Progenitor cell of endocrine pancreas (in vitro differentiated cells): ENCODE results near the gene TMC4. TPM values are rescaled to one million over a fixed set of nuclear protein-coding genes. Genes with fewer than 3 reads are reported as not detected.
"Not testable (repeated sequence)": the region's sequence is repeated elsewhere in the genome, so short reads cannot be mapped to it uniquely, and the experiment has no call there.

Experiments
- DNase-seq: peaks from one replicate; pipeline ENCODE4 v3.0.0; 2021; ENCODE audit warnings: low spot score; ENCODE audit not compliant: unreplicated experiment
- H3K27ac Mint-ChIP-seq: 2 replicates; pipeline ENCODE4 v1.8.0; 2021; ENCODE audit warnings: mild to moderate bottlenecking, moderate library complexity, mixed read lengths
- H3K27me3 Mint-ChIP-seq: 2 replicates; pipeline ENCODE4 v1.8.0; 2021; ENCODE audit warnings: mixed read lengths
- H3K36me3 Mint-ChIP-seq: 2 replicates; pipeline ENCODE4 v1.8.0; 2022; ENCODE audit warnings: mixed read lengths; ENCODE audit not compliant: insufficient read depth
- H3K4me1 Mint-ChIP-seq: 2 replicates; pipeline ENCODE4 v1.8.0; 2021; ENCODE audit warnings: low read depth, mixed read lengths
- H3K4me3 Mint-ChIP-seq: 2 replicates; pipeline ENCODE4 v1.8.0; 2021; ENCODE audit warnings: low read depth, mild to moderate bottlenecking, moderate library complexity, mixed read lengths
- H3K9me3 Mint-ChIP-seq: 2 replicates; pipeline ENCODE4 v1.8.0; 2021; ENCODE audit warnings: low read depth, mixed read lengths
- CTCF ChIP-seq: fragments of 200-600 bp; sonication (generic); IDR thresholded peaks from one replicate; pipeline ENCODE4 v1.5.0; 2021; ENCODE audit warnings: antibody characterized with exemption, mild to moderate bottlenecking; ENCODE audit not compliant: unreplicated experiment
- total RNA-seq: library from RNA; stranded (reverse); gene quantifications from 2 replicates; pipeline ENCODE4 v1.2.1, GENCODE V29; 2021

TMC4 gene
- total RNA-seq, 1 donor from 2014 or later, result 125 TPM

- peaks cover 2% of the 10 kb centered on the region for H3K4me1 Mint-ChIP-seq
- no peak for DNase-seq
- H3K4me3 Mint-ChIP-seq, result no peak overlapping the region
- H3K9me3 Mint-ChIP-seq, result no peaks in the 10 kb centered on the region
- no peaks in the 10 kb centered on the region for H3K27me3 Mint-ChIP-seq
- H3K36me3 Mint-ChIP-seq, result peaks cover 12% of the 10 kb centered on the region
- TF ChIP-seq CTCF, result no peak
- no peak overlapping the region for H3K27ac Mint-ChIP-seq
Observed at GRCh38 chr19:54178581-54179261, 5.8 kb upstream of the TMC4 start.

- Mint-ChIP-seq H3K4me3 (no peak overlapping the region), H3K4me1 (peaks cover 11% of the 10 kb centered on the region), H3K9me3 (no peaks in the 10 kb centered on the region), H3K36me3 (peaks cover 12% of the 10 kb centered on the region), H3K27ac (peak overlapping the region; percentile 64), H3K27me3 (no peaks in the 10 kb centered on the region)
- DNase-seq, result no peak
- TF ChIP-seq CTCF, result no peak
Observed at GRCh38 chr19:54173951-54174834, 1.2 kb upstream of the TMC4 start.

- TF ChIP-seq CTCF, result no peak
- Mint-ChIP-seq H3K4me1 (peaks cover 11% of the 10 kb centered on the region), H3K36me3 (peaks cover 8% of the 10 kb centered on the region), H3K27ac (peak overlapping the region; percentile 97), H3K9me3 (no peaks in the 10 kb centered on the region), H3K27me3 (no peaks in the 10 kb centered on the region), H3K4me3 (peak overlapping the region; percentile 94)
- DNase-seq, result no peak
Observed at GRCh38 chr19:54173359-54173699, 369 bp upstream of the TMC4 start.

GRCh38 chr19:54171736-54172431 lies 1.1 kb downstream of the TMC4 start:
- Mint-ChIP-seq H3K27ac (peak overlapping the region; percentile 73), H3K4me3 (peak overlapping the region; percentile 65)

GRCh38 chr19:54169149-54169740 lies 3.7 kb downstream of the TMC4 start:
- no peak for TF ChIP-seq CTCF
- no peak overlapping the region for H3K4me3 Mint-ChIP-seq
- no peak overlapping the region for H3K27ac Mint-ChIP-seq
- no peaks in the 10 kb centered on the region for H3K9me3 Mint-ChIP-seq
- H3K4me1 Mint-ChIP-seq, result peaks cover 11% of the 10 kb centered on the region
- DNase-seq, result no peak
- H3K27me3 Mint-ChIP-seq, result peaks cover 4% of the 10 kb centered on the region
- H3K36me3 Mint-ChIP-seq, result peaks cover 10% of the 10 kb centered on the region

More at GRCh38 chr19:54171736-54172431, 1.1 kb downstream of the TMC4 start:
- H3K27me3 Mint-ChIP-seq, DNase-seq, H3K36me3 Mint-ChIP-seq, H3K9me3 Mint-ChIP-seq: not testable (repeated sequence)
- peaks cover 11% of the 10 kb centered on the region for H3K4me1 Mint-ChIP-seq
